WTC11 (cell line): ENCODE measurements around the gene ARSB. TPM values are rescaled to one million over a fixed set of nuclear protein-coding genes. Genes with fewer than 3 reads are reported as not detected.

Source experiments
- ATAC-seq: fragments of 200-7000 bp; cut with Tn5 transposase; 2 replicates; pipeline ENCODE4 v1.10.0; 2021; ENCODE audit warnings: mild to moderate bottlenecking, moderate library complexity
- CTCF ChIA-PET: fragments of 300-600 bp; sonication (Branson Sonifier 250); formaldehyde crosslinking; loops from one replicate; lab custom pipeline; 2021; ENCODE audit warnings: antibody characterized with exemption; lab: Charles Lee
- POLR2A ChIA-PET: fragments of 350-600 bp; sonication (Branson Sonifier 250); formaldehyde crosslinking; loops from one replicate; lab custom pipeline; 2021; ENCODE audit warnings: antibody characterized with exemption; lab: Charles Lee
- DNase-seq: peaks from one replicate; pipeline ENCODE4 v3.0.0; 2021; ENCODE audit warnings: low spot score
- H3K27ac Mint-ChIP-seq: 2 replicates; pipeline ENCODE4 v1.8.0; 2021; ENCODE audit warnings: mixed read lengths
- H3K27me3 Mint-ChIP-seq: 2 replicates; pipeline ENCODE4 v1.8.0; 2021; ENCODE audit warnings: low read depth, mild to moderate bottlenecking, moderate library complexity, mixed read lengths
- H3K36me3 Mint-ChIP-seq: 2 replicates; pipeline ENCODE4 v1.8.0; 2021; ENCODE audit warnings: mixed read lengths
- H3K4me1 Mint-ChIP-seq: 2 replicates; pipeline ENCODE4 v1.8.0; 2022; ENCODE audit warnings: mixed read lengths
- H3K4me3 Mint-ChIP-seq: 2 replicates; pipeline ENCODE4 v1.8.0; 2021; ENCODE audit warnings: mild to moderate bottlenecking, moderate library complexity, mixed read lengths
- H3K9me3 Mint-ChIP-seq: 2 replicates; pipeline ENCODE4 v1.8.0; 2021; ENCODE audit warnings: mixed read lengths
- CBFB ChIP-seq: sonication (generic); formaldehyde crosslinking; IDR thresholded peaks from 2 replicates; pipeline ENCODE4 v1.8.1; 2022; ENCODE audit warnings: mild to moderate bottlenecking, low read depth, missing genetic modification reagents
- JAZF1 ChIP-seq: fragments of 250-450 bp; sonication (Bioruptor Pico); IDR thresholded peaks from 2 replicates; pipeline ENCODE4 v1.9.0; 2021; ENCODE audit warnings: moderate library complexity, mild to moderate bottlenecking, inconsistent platforms
- KAT7 ChIP-seq: sonication (generic); formaldehyde crosslinking; IDR thresholded peaks from 2 replicates; pipeline ENCODE4 v1.8.1; 2023; ENCODE audit warnings: missing genetic modification reagents, mild to moderate bottlenecking, borderline replicate concordance
- MXD4 ChIP-seq: fragments of 250-450 bp; sonication (Bioruptor Pico); IDR thresholded peaks from 2 replicates; pipeline ENCODE4 v1.8.0; 2021; ENCODE audit warnings: mild to moderate bottlenecking, moderate library complexity, borderline replicate concordance
- OVOL2 ChIP-seq: fragments of 250-450 bp; sonication (Bioruptor Pico); IDR thresholded peaks from 2 replicates; pipeline ENCODE4 v1.9.0; 2021; ENCODE audit warnings: mild to moderate bottlenecking, borderline replicate concordance
- SP1 ChIP-seq: sonication (generic); formaldehyde crosslinking; conservative IDR thresholded peaks from 2 replicates; pipeline ENCODE4 v1.8.1; 2022; ENCODE audit warnings: missing genetic modification reagents
- TCF7 ChIP-seq: sonication (generic); formaldehyde crosslinking; IDR thresholded peaks from 2 replicates; pipeline ENCODE4 v1.8.0; 2022; ENCODE audit warnings: mild to moderate bottlenecking, low read depth, missing genetic modification reagents, moderate library complexity
- TEAD4 ChIP-seq: sonication (generic); formaldehyde crosslinking; IDR thresholded peaks from 2 replicates; pipeline ENCODE4 v1.8.0; 2022; ENCODE audit warnings: mild to moderate bottlenecking, missing genetic modification reagents
- ZNF671 ChIP-seq: fragments of 250-450 bp; sonication (Bioruptor Pico); IDR thresholded peaks from 2 replicates; pipeline ENCODE4 v1.8.0; 2021; ENCODE audit warnings: mild to moderate bottlenecking
- total RNA-seq: library from RNA; stranded (reverse); gene quantifications from 3 replicates; pipeline ENCODE4 v1.2.3, GENCODE V29; 2021
- TF ChIP-seq, protein P1 (sequence below): fragments of 250-450 bp; sonication (Bioruptor Pico); IDR thresholded peaks from 2 replicates; pipeline ENCODE4 v1.8.0; 2021; ENCODE audit warnings: mild to moderate bottlenecking
- TF ChIP-seq, protein P2 (sequence below): sonication (generic); formaldehyde crosslinking; IDR thresholded peaks from 2 replicates; pipeline ENCODE4 v1.8.0; 2022; ENCODE audit warnings: missing genetic modification reagents
- TF ChIP-seq, protein P3 (sequence below): sonication (generic); formaldehyde crosslinking; IDR thresholded peaks from 2 replicates; pipeline ENCODE4 v1.8.1; 2022; ENCODE audit warnings: missing genetic modification reagents, borderline replicate concordance
- TF ChIP-seq, protein P4 (sequence below): sonication (generic); formaldehyde crosslinking; IDR thresholded peaks from 2 replicates; pipeline ENCODE4 v1.8.1; 2022; ENCODE audit warnings: low read depth, missing genetic modification reagents, borderline replicate concordance
- TF ChIP-seq, protein P5 (sequence below): sonication (generic); formaldehyde crosslinking; IDR thresholded peaks from 2 replicates; pipeline ENCODE4 v1.8.0; 2022; ENCODE audit warnings: mild to moderate bottlenecking, missing genetic modification reagents
- TF ChIP-seq, protein P6 (sequence below): sonication (generic); formaldehyde crosslinking; IDR thresholded peaks from 2 replicates; pipeline ENCODE4 v1.8.0; 2023; ENCODE audit warnings: missing genetic modification reagents
- TF ChIP-seq, protein P7 (sequence below): sonication (generic); formaldehyde crosslinking; conservative IDR thresholded peaks from 2 replicates; pipeline ENCODE4 v1.8.1; 2023; ENCODE audit warnings: mild to moderate bottlenecking, low read depth, missing genetic modification reagents, moderate library complexity

The ARSB gene
- total RNA-seq, 1 experiment from 2014 or later, result 9.7 TPM

DNA sequence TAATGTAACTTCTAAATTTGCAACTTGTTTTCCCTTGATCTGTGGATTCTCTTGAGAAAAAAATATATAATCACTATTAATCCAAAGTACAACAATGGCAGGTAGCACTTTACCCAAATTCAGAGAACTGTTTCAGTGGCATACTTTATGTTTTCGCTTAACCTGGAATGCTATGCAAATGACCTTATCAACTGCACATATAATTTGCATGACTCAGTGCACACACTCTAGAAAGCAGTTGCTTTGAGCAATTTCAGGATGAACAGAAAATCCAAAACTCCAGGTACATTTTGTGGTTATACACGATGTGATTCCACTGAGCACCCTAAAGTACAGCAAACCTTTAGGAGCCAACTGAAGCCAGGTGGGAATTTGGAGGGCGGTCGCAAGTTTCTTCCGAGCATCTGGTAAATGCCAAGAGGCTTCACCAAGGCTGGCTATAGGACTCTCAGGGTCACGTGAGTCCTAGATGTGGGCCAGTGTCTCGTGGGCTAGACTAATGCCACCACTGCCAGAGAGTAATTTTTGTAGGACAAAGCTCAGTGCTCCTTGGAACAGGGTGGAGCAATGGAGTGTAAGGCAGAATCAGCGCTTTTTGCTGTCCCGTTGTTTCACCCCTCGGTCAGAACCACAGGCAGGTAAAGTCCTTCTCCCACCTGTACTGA is 47.1 kb upstream of the ARSB start:
- POLR2A ChIA-PET, result no interaction called here
- no peaks in the 10 kb centered on the region for H3K9me3 Mint-ChIP-seq
- no peak overlapping the region for H3K27ac Mint-ChIP-seq
- DNase-seq, result no peak
- CTCF ChIA-PET, result no interaction called here
- ATAC-seq, result no peak
- no peaks in the 10 kb centered on the region for H3K27me3 Mint-ChIP-seq
- H3K4me1 Mint-ChIP-seq, result no peaks in the 10 kb centered on the region
- no peak for TF ChIP-seq MXD4 (CRISPR knock-in tag)
- no peak for TF ChIP-seq KAT7 (CRISPR knock-in tag)
- TF ChIP-seq, protein P1, sequence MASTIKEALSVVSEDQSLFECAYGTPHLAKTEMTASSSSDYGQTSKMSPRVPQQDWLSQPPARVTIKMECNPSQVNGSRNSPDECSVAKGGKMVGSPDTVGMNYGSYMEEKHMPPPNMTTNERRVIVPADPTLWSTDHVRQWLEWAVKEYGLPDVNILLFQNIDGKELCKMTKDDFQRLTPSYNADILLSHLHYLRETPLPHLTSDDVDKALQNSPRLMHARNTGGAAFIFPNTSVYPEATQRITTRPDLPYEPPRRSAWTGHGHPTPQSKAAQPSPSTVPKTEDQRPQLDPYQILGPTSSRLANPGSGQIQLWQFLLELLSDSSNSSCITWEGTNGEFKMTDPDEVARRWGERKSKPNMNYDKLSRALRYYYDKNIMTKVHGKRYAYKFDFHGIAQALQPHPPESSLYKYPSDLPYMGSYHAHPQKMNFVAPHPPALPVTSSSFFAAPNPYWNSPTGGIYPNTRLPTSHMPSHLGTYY, result no peak
- no peak for TF ChIP-seq SP1 (CRISPR knock-in tag)
- TF ChIP-seq ZNF671, result no peak
- TF ChIP-seq OVOL2 (CRISPR knock-in tag), result no peak
- TF ChIP-seq, protein P2, sequence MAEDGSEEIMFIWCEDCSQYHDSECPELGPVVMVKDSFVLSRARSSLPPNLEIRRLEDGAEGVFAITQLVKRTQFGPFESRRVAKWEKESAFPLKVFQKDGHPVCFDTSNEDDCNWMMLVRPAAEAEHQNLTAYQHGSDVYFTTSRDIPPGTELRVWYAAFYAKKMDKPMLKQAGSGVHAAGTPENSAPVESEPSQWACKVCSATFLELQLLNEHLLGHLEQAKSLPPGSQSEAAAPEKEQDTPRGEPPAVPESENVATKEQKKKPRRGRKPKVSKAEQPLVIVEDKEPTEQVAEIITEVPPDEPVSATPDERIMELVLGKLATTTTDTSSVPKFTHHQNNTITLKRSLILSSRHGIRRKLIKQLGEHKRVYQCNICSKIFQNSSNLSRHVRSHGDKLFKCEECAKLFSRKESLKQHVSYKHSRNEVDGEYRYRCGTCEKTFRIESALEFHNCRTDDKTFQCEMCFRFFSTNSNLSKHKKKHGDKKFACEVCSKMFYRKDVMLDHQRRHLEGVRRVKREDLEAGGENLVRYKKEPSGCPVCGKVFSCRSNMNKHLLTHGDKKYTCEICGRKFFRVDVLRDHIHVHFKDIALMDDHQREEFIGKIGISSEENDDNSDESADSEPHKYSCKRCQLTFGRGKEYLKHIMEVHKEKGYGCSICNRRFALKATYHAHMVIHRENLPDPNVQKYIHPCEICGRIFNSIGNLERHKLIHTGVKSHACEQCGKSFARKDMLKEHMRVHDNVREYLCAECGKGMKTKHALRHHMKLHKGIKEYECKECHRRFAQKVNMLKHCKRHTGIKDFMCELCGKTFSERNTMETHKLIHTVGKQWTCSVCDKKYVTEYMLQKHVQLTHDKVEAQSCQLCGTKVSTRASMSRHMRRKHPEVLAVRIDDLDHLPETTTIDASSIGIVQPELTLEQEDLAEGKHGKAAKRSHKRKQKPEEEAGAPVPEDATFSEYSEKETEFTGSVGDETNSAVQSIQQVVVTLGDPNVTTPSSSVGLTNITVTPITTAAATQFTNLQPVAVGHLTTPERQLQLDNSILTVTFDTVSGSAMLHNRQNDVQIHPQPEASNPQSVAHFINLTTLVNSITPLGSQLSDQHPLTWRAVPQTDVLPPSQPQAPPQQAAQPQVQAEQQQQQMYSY, result no peak
- TF ChIP-seq JAZF1 (CRISPR knock-in tag), result no peak
- TF ChIP-seq, protein P3, sequence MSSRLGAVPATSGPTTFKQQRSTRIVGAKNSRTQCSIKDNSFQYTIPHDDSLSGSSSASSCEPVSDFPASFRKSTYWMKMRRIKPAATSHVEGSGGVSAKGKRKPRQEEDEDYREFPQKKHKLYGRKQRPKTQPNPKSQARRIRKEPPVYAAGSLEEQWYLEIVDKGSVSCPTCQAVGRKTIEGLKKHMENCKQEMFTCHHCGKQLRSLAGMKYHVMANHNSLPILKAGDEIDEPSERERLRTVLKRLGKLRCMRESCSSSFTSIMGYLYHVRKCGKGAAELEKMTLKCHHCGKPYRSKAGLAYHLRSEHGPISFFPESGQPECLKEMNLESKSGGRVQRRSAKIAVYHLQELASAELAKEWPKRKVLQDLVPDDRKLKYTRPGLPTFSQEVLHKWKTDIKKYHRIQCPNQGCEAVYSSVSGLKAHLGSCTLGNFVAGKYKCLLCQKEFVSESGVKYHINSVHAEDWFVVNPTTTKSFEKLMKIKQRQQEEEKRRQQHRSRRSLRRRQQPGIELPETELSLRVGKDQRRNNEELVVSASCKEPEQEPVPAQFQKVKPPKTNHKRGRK, result no peak
- TF ChIP-seq, protein P4, sequence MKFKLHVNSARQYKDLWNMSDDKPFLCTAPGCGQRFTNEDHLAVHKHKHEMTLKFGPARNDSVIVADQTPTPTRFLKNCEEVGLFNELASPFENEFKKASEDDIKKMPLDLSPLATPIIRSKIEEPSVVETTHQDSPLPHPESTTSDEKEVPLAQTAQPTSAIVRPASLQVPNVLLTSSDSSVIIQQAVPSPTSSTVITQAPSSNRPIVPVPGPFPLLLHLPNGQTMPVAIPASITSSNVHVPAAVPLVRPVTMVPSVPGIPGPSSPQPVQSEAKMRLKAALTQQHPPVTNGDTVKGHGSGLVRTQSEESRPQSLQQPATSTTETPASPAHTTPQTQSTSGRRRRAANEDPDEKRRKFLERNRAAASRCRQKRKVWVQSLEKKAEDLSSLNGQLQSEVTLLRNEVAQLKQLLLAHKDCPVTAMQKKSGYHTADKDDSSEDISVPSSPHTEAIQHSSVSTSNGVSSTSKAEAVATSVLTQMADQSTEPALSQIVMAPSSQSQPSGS (CRISPR knock-in tag), result no peak
- no peak for TF ChIP-seq CBFB (CRISPR knock-in tag)
- TF ChIP-seq, protein P5, sequence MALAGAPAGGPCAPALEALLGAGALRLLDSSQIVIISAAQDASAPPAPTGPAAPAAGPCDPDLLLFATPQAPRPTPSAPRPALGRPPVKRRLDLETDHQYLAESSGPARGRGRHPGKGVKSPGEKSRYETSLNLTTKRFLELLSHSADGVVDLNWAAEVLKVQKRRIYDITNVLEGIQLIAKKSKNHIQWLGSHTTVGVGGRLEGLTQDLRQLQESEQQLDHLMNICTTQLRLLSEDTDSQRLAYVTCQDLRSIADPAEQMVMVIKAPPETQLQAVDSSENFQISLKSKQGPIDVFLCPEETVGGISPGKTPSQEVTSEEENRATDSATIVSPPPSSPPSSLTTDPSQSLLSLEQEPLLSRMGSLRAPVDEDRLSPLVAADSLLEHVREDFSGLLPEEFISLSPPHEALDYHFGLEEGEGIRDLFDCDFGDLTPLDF (CRISPR knock-in tag), result no peak
- TF ChIP-seq, protein P6, sequence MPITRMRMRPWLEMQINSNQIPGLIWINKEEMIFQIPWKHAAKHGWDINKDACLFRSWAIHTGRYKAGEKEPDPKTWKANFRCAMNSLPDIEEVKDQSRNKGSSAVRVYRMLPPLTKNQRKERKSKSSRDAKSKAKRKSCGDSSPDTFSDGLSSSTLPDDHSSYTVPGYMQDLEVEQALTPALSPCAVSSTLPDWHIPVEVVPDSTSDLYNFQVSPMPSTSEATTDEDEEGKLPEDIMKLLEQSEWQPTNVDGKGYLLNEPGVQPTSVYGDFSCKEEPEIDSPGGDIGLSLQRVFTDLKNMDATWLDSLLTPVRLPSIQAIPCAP (CRISPR knock-in tag), result no peak
- no peak for TF ChIP-seq TCF7 (CRISPR knock-in tag)
- H3K4me3 Mint-ChIP-seq, result no peak overlapping the region
- H3K36me3 Mint-ChIP-seq, result no peaks in the 10 kb centered on the region

DNA sequence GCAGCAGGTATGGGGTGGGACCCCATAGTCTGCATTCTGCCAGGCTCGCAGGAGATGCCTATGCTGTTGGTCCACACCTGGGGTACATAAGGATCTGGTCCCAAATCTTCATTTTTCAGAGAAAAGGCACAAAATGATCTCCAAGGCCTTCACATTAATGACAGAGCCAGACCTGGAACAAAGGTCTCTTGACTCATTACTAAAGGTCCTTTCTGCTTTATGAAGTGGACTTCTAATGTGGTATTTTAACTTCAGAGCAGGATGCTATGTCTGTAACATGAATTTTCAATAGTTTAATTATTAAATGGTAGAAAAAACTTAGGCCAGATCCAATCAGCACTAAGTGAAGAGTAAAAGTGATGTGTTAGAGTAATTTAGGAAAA is 46.4 kb upstream of the ARSB start:
- Mint-ChIP-seq H3K4me1 (no peaks in the 10 kb centered on the region), H3K36me3 (no peaks in the 10 kb centered on the region), H3K4me3 (no peak overlapping the region), H3K9me3 (no peaks in the 10 kb centered on the region)
- CTCF ChIA-PET, result no interaction called here
- TF ChIP-seq CBFB (CRISPR knock-in tag), result no peak
- TF ChIP-seq, protein P7, sequence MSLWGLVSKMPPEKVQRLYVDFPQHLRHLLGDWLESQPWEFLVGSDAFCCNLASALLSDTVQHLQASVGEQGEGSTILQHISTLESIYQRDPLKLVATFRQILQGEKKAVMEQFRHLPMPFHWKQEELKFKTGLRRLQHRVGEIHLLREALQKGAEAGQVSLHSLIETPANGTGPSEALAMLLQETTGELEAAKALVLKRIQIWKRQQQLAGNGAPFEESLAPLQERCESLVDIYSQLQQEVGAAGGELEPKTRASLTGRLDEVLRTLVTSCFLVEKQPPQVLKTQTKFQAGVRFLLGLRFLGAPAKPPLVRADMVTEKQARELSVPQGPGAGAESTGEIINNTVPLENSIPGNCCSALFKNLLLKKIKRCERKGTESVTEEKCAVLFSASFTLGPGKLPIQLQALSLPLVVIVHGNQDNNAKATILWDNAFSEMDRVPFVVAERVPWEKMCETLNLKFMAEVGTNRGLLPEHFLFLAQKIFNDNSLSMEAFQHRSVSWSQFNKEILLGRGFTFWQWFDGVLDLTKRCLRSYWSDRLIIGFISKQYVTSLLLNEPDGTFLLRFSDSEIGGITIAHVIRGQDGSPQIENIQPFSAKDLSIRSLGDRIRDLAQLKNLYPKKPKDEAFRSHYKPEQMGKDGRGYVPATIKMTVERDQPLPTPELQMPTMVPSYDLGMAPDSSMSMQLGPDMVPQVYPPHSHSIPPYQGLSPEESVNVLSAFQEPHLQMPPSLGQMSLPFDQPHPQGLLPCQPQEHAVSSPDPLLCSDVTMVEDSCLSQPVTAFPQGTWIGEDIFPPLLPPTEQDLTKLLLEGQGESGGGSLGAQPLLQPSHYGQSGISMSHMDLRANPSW (CRISPR knock-in tag), result no peak
- TF ChIP-seq, protein P2, result no peak
- TF ChIP-seq TEAD4 (CRISPR knock-in tag), result no peak
- TF ChIP-seq, all 79 proteins: peak for 0
- POLR2A ChIA-PET, result no interaction called here
- H3K27ac Mint-ChIP-seq, result no peak overlapping the region
- no peak for DNase-seq
- H3K27me3 Mint-ChIP-seq, result no peaks in the 10 kb centered on the region; the same call in 1 of the 2 replicates
- ATAC-seq, result no peak
